Smooth muscle cell (in vitro differentiated cells): ENCODE results near the gene HOXA5. TPM values are rescaled to one million over a fixed set of nuclear protein-coding genes. Genes with fewer than 3 reads are reported as not detected.

Experiments
- DNase-seq: peaks from one replicate; lab custom pipeline; 2025; ENCODE audit not compliant: unreplicated experiment; lab: John Stamatoyannopoulos, UW
- H2AFZ ChIP-seq: fragments of 200-600 bp; sonication (generic); 2 replicates; pipeline ENCODE4 v1.6.0; 2016; ENCODE audit warnings: antibody characterized with exemption, low read depth, mild to moderate bottlenecking
- H3F3A ChIP-seq: fragments of 200-600 bp; sonication (generic); 2 replicates; pipeline ENCODE4 v1.6.0; 2017; ENCODE audit warnings: antibody characterized with exemption, low read depth
- H3K27ac ChIP-seq: fragments of 200-600 bp; sonication (generic); 2 replicates; pipeline ENCODE4 v1.5.1; 2016; ENCODE audit warnings: low read depth, mild to moderate bottlenecking
- H3K27me3 ChIP-seq: fragments of 200-600 bp; sonication (generic); 2 replicates; pipeline ENCODE4 v1.6.1; 2016; ENCODE audit warnings: low read depth, mild to moderate bottlenecking
- H3K36me3 ChIP-seq: fragments of 200-600 bp; sonication (generic); 2 replicates; pipeline ENCODE4 v1.5.1; 2016; ENCODE audit warnings: low read depth
- H3K4me1 ChIP-seq: fragments of 200-600 bp; sonication (generic); 2 replicates; pipeline ENCODE4 v1.5.1; 2016; ENCODE audit warnings: low read depth
- H3K4me2 ChIP-seq: fragments of 200-600 bp; sonication (generic); 2 replicates; pipeline ENCODE4 v1.6.0; 2016; ENCODE audit warnings: mild to moderate bottlenecking
- H3K4me3 ChIP-seq: fragments of 200-600 bp; sonication (generic); 2 replicates; pipeline ENCODE4 v1.5.1; 2016; ENCODE audit warnings: mild to moderate bottlenecking
- H3K79me2 ChIP-seq: fragments of 200-600 bp; sonication (generic); 2 replicates; pipeline ENCODE4 v1.6.0; 2016; ENCODE audit warnings: low read depth, mild to moderate bottlenecking
- H3K9ac ChIP-seq: fragments of 200-600 bp; sonication (generic); 2 replicates; pipeline ENCODE4 v1.6.0; 2016; ENCODE audit warnings: low read depth
- H3K9me3 ChIP-seq: fragments of 200-600 bp; sonication (generic); replicated peaks from 2 replicates; pipeline ENCODE4 v1.5.1; 2016; ENCODE audit warnings: low read depth
- H4K20me1 ChIP-seq: fragments of 200-600 bp; sonication (generic); 2 replicates; pipeline ENCODE4 v1.6.0; 2016; ENCODE audit warnings: low read depth
- CTCF ChIP-seq: fragments of 200-600 bp; sonication (generic); IDR thresholded peaks from 2 replicates; pipeline ENCODE4 v1.5.1; 2017; ENCODE audit warnings: borderline replicate concordance, mild to moderate bottlenecking, antibody characterized with exemption; ENCODE audit not compliant: insufficient read depth, poor library complexity, severe bottlenecking
- WGBS: methylation state at CpG from one replicate; pipeline ENCODE4 v1.1.7; 2016; ENCODE audit warnings: low lambda C conversion rate; 5-methylcytosine and 5-hydroxymethylcytosine counted together
- polyA plus RNA-seq: library from polyadenylated mRNA; unstranded; fragments of >200 nt; fragmentation: Nextera tagmentation; extraction: Ambion mirVana; gene quantifications from 2 replicates; pipeline ENCODE4 v1.2.1, GENCODE V29; 2016
- total RNA-seq: library from RNA; depleted of rRNA; stranded (reverse); fragments of >200 nt; gene quantifications from 2 replicates; pipeline ENCODE4 v1.2.3, GENCODE V29; 2014

HOXA5 gene
- total and polyA plus RNA-seq, 2 experiments from 2014 or later: 0.98 to 2.1 TPM

GRCh38 chr7:27152816-27153442, 9.4 kb upstream of the HOXA5 start:
- no peaks in the 10 kb centered on the region for H4K20me1 ChIP-seq
- H3K9me3 ChIP-seq: no peaks in the 10 kb centered on the region
- no peak overlapping the region for H3K27ac ChIP-seq
- 36% methylated on average over 16 of the region's 22 CpGs for WGBS
- peaks cover 99% of the 10 kb centered on the region for H3K27me3 ChIP-seq
- H3K36me3 ChIP-seq: no peaks in the 10 kb centered on the region
- no peak overlapping the region for H2AFZ ChIP-seq
- H3K4me2 ChIP-seq: peak overlapping the region; percentile 82
- H3K9ac ChIP-seq: no peak overlapping the region
- no peaks in the 10 kb centered on the region for H3K4me1 ChIP-seq
- H3K79me2 ChIP-seq: no peaks in the 10 kb centered on the region
- no peaks in the 10 kb centered on the region for H3F3A ChIP-seq
- DNase-seq: no peak
- no peak for TF ChIP-seq CTCF
- H3K4me3 ChIP-seq: peak overlapping the region; percentile 40

- DNase-seq: no peak
- peak within 1 kb of the TSS; percentile 7 for H2AFZ ChIP-seq
- H3K79me2 ChIP-seq: no peaks in the 10 kb centered on the region
- no peak within 1 kb of the TSS for H3K9ac ChIP-seq
- no peaks in the 10 kb centered on the region for H4K20me1 ChIP-seq
- no peak within 1 kb of the TSS for H3K27ac ChIP-seq
- peak within 1 kb of the TSS; percentile 43 for H3K4me3 ChIP-seq
- H3K9me3 ChIP-seq: no peaks in the 10 kb centered on the region
- H3K4me2 ChIP-seq: peak within 1 kb of the TSS; percentile 82
- H3K36me3 ChIP-seq: no peaks in the 10 kb centered on the region
- H3K27me3 ChIP-seq: peaks cover 99% of the 10 kb centered on the region
- 20% methylated on average over 49 of the region's 53 CpGs for WGBS
- H3F3A ChIP-seq: no peaks in the 10 kb centered on the region
- no peaks in the 10 kb centered on the region for H3K4me1 ChIP-seq
- no peak for TF ChIP-seq CTCF
Measured at GRCh38 chr7:27151931-27152815, 8.7 kb upstream of the HOXA5 start, which contains the start of gene HOXA3. TSS of gene HOXA3 (minus strand) at chr7:27152583. CDS start at chr7:27110640, 41,943 bp downstream.

GRCh38 chr7:27151341-27151930, 8.0 kb upstream of the HOXA5 start:
- Histone ChIP-seq H2AFZ (peak overlapping the region; percentile 72), H3K4me2 (peak overlapping the region; percentile 82), H3K4me1 (no peaks in the 10 kb centered on the region), H3K9me3 (no peaks in the 10 kb centered on the region), H3K36me3 (no peaks in the 10 kb centered on the region), H3K27ac (no peak overlapping the region), H3K79me2 (no peaks in the 10 kb centered on the region), H3K27me3 (peaks cover 99% of the 10 kb centered on the region), H3K4me3 (peak overlapping the region; percentile 43), H3K9ac (no peak overlapping the region), H4K20me1 (no peaks in the 10 kb centered on the region), H3F3A (no peaks in the 10 kb centered on the region)
- no peak for DNase-seq
- WGBS: 15% methylated on average over 27 of the region's 27 CpGs
- TF ChIP-seq CTCF: no peak
